HEK293T (cell line): Measurements from ENCODE around the gene HIVEP3.

Experiments
- BHLHE40 ChIP-seq: fragments of 450-650 bp; IDR thresholded peaks from 2 replicates; pipeline ENCODE4 v1.6.1; 2016; ENCODE audit warnings: mild to moderate bottlenecking, moderate library complexity, borderline replicate concordance
- FOXM1 ChIP-seq: fragments of 450-650 bp; IDR thresholded peaks from 2 replicates; pipeline ENCODE4 v1.6.1; 2017; ENCODE audit warnings: mild to moderate bottlenecking, borderline replicate concordance
- SP1 ChIP-seq: fragments of 450-650 bp; IDR thresholded peaks from 2 replicates; pipeline ENCODE4 v1.6.1; 2017
- TARDBP ChIP-seq: fragments of 450-650 bp; IDR thresholded peaks from 2 replicates; pipeline ENCODE4 v1.6.1; 2016

DNA sequence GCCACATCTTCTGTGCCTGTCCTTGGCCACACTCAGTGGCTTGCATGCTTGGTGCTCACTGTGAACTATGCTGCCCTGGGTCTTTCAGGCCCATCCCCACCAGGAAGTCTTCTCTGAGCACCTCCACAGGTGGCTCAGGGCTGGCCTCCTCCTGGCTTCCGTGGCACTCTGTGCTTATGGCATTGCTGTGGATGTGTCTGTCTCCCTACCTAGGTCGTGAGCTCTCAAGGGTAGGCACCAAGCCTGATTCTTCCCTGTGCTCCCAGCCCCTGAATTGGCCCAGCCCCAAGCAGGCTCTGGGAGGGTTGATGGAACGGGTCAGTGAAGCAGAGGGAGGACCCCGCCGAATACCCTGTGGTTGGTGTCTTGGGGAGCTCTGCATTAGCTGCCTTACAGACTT is 236.6 kb downstream of the HIVEP3 start:
- TF ChIP-seq FOXM1 (no peak), BHLHE40 (no peak), SP1 (no peak), TARDBP (no peak)
